Large intestine (tissue), 3 donors: ENCODE results near the gene IZUMO1R. TPM values are rescaled to one million over a fixed set of nuclear protein-coding genes. Genes with fewer than 3 reads are reported as not detected.

Source experiments
- DNase-seq, 2 donors: peaks; one replicate each; pipeline versions ENCODE4 v3.0.0 to v3.0.0-alpha.2; 2013
- H3K27ac ChIP-seq: one replicate; pipeline ENCODE4 v1.5.1; 2013; ENCODE audit warnings: low read length
- H3K27me3 ChIP-seq: 2 replicates; pipeline ENCODE4 v1.6.1; 2013; ENCODE audit warnings: low read length; ENCODE audit not compliant: control insufficient read depth, insufficient read depth
- H3K36me3 ChIP-seq: 2 replicates; pipeline ENCODE4 v1.6.1; 2013; ENCODE audit warnings: low read length; ENCODE audit not compliant: control insufficient read depth, insufficient read depth
- H3K4me1 ChIP-seq: one replicate; pipeline ENCODE4 v1.6.1; 2013; ENCODE audit warnings: low read length; ENCODE audit not compliant: control insufficient read depth, insufficient read depth
- H3K4me3 ChIP-seq: one replicate; pipeline ENCODE4 v1.5.1; 2013; ENCODE audit warnings: low read length
- H3K9me3 ChIP-seq: one replicate; pipeline ENCODE4 v1.6.1; 2013; ENCODE audit warnings: mild to moderate bottlenecking, low read depth, low read length, moderate library complexity; ENCODE audit not compliant: control insufficient read depth
- WGBS: methylation state at CpG from one replicate; pipeline ENCODE4 v1.1.5; 2013; ENCODE audit warnings: low lambda C conversion rate; ENCODE audit not compliant: insufficient coverage; 5-methylcytosine and 5-hydroxymethylcytosine counted together
- polyA plus RNA-seq: library from polyadenylated mRNA; unstranded; fragments of 120-200 nt; gene quantifications from one replicate; pipeline ENCODE4 v1.2.1, GENCODE V29; 2013

IZUMO1R gene
- polyA plus RNA-seq, 1 donor, result 0.06 TPM

DNA sequence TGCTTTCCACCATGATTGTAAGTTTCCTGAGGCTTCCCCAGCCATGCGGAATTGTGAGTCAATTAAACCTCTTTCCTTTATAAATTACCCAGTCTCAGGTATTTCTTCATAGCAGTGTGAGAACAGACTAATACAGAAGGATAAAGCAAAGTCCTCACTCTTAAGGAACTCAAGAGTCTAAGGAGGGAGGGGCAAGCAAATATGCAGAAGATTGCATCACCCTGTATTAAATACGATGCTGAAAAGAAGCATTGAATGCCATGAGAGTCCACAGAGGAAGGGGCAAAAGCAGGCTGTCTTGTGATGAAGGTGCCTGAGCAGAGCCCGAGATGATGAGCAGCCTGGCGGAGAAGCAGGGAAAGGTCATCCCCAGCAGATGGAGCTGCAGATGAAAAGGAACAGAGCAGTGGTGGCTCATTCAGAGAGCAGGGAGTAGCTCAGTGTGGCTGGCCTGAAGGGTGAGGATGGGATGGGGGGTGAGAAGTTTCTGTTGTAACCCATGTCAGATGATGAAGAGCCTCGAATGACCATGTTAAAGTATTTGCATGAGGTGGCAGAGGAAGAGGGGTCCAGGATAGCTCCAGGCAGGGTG is 6.3 kb upstream of the IZUMO1R start:
- Histone ChIP-seq H3K27me3 (peaks cover 2% of the 10 kb centered on the region), H3K4me1 (no peaks in the 10 kb centered on the region), H3K36me3 (no peaks in the 10 kb centered on the region), H3K27ac (no peak overlapping the region), H3K9me3 (no peaks in the 10 kb centered on the region), H3K4me3 (no peak overlapping the region)
- WGBS, result no CpG with 5 or more reads among the region's 5 CpGs
- no peak for DNase-seq

DNA sequence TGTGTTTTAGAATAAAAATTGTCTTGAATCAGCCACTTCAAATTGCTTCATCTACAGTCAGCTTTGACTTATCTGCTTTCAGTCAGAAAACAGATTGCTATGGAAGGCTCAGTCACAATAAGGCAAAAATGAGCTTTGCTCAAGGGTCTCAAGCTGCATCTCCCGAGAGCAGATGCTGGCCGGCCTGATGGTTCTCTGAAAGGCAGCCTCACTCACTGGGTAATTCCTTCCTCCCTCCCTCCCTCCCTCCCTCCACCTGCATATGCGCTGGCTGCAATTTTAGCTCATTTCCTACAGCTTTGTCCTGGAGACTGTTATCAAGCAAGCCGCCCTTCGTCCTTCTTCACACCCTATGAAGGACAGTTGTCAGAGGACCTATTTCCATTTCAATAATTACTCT is 1.6 kb upstream of the IZUMO1R start:
- no CpG with 5 or more reads among the region's 5 CpGs for WGBS

DNA sequence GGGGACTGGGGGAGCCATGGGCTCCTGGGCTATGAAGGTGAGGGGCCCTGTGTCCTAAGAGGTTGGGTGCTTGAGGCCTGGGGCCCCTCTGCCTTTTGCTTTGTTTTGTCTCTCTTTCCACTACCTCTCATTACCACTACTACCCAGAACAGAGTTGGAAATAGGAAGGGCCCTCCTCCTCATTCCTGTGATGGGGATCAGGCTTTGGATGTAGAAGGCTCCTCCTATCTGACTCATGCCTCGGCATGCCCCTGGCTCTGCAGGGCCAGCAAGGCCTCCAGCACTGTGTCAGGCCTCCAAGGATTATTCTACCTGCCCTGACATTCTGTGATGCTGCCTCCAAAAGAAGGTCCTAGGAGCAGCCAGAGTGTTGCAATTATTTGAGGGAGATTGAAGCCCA is 766 bp downstream of the IZUMO1R start:
- no peak for DNase-seq
- H3K4me3 ChIP-seq, result no peak overlapping the region
- WGBS, result no CpG with 5 or more reads among the region's 1 CpG
- H3K27me3 ChIP-seq, result peaks cover 2% of the 10 kb centered on the region
- H3K36me3 ChIP-seq, result no peaks in the 10 kb centered on the region
- no peaks in the 10 kb centered on the region for H3K9me3 ChIP-seq
- no peak overlapping the region for H3K27ac ChIP-seq
- H3K4me1 ChIP-seq, result no peaks in the 10 kb centered on the region

More for the DNA sequence above, 1.6 kb upstream of the IZUMO1R start:
- Histone ChIP-seq H3K4me3 (no peak overlapping the region), H3K27me3 (peaks cover 2% of the 10 kb centered on the region), H3K36me3 (no peaks in the 10 kb centered on the region), H3K4me1 (no peaks in the 10 kb centered on the region), H3K9me3 (no peaks in the 10 kb centered on the region), H3K27ac (no peak overlapping the region)
- no peak for DNase-seq

DNA sequence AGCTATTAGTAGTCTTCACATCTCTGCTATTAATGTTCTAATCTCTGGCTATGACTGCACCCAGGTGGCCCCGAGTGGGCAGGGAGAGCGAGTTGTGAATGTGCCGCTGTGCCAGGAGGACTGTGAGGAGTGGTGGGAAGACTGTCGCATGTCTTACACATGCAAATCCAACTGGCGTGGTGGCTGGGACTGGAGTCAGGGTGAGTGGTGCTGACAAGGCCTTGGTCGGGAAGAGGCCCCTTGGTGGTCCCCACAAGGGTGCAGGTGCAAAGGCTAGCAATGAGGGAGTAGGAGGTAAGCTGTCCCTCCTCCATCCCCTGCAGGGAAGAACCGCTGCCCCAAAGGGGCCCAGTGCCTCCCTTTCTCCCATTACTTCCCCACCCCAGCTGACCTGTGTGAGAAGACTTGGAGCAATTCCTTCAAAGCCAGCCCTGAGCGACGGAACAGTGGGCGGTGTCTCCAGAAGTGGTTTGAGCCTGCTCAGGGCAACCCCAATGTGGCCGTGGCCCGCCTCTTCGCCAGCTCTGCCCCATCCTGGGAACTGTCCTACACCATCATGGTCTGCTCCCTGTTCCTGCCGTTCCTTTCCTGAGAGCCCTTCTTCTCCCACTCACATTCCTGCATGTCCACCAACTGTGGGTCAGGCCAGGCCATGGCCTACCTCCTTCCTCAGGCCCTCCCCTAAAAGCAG is 2.9 kb downstream of the IZUMO1R start:
- Histone ChIP-seq H3K9me3 (no peaks in the 10 kb centered on the region), H3K4me1 (no peaks in the 10 kb centered on the region)
- 83% methylated on average over 1 of the region's 14 CpGs for WGBS

DNA sequence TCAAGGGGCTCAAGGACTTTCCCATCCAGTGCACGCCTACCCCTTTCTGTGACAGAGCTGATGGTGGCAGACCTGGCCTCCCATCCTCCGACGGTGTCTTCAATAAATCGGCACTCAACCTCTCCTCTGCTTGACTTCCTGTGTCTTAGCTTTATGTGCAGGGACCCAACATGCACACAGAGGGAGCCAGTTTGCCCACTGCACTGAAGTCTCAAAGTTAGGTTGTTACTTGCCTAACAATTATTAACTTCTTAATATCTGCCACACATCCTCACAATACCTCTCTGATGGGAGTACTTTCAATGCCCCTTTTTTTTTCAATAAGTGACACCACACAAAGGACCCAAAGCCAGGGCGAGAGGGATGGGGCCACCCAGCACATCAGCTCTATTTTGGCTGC is 3.6 kb downstream of the IZUMO1R start:
- WGBS, result 83% methylated on average over 1 of the region's 5 CpGs
- no peaks in the 10 kb centered on the region for H3K36me3 ChIP-seq

More for the DNA sequence above, 2.9 kb downstream of the IZUMO1R start:
- H3K27ac ChIP-seq, result no peak overlapping the region
- H3K27me3 ChIP-seq, result peaks cover 2% of the 10 kb centered on the region
- no peaks in the 10 kb centered on the region for H3K36me3 ChIP-seq
- no peak for DNase-seq
- no peak overlapping the region for H3K4me3 ChIP-seq

DNA sequence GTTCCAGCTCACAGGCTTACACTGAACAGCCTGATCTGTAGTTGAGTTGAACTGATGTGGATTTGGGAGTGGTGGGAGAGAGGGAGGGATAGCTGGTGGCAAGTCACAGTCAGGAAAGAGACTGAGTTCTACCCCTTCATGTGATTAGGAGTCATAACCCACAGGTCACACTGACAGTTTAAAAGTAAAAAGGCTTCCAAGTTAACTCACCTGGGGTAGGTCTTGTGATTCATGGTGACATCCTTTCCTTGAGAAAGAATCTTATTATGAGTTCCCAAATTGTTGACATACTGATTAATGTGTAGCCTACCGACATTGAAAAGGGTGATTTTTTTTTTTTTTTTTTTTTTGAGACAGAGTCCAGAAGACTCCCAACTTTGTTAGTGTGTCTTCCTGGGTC is 5.4 kb downstream of the IZUMO1R start:
- DNase-seq, result no peak
- WGBS, result 0% methylated on average over 1 of the region's 1 CpG
- H3K9me3 ChIP-seq, result no peaks in the 10 kb centered on the region
- no peak overlapping the region for H3K27ac ChIP-seq
- H3K27me3 ChIP-seq, result no peaks in the 10 kb centered on the region
- no peak overlapping the region for H3K4me3 ChIP-seq
- no peaks in the 10 kb centered on the region for H3K36me3 ChIP-seq
- no peaks in the 10 kb centered on the region for H3K4me1 ChIP-seq

More for the DNA sequence above, 3.6 kb downstream of the IZUMO1R start:
- DNase-seq, result no peak
- Histone ChIP-seq H3K4me3 (no peak overlapping the region), H3K27ac (no peak overlapping the region), H3K4me1 (no peaks in the 10 kb centered on the region), H3K27me3 (no peaks in the 10 kb centered on the region), H3K9me3 (no peaks in the 10 kb centered on the region)

DNA sequence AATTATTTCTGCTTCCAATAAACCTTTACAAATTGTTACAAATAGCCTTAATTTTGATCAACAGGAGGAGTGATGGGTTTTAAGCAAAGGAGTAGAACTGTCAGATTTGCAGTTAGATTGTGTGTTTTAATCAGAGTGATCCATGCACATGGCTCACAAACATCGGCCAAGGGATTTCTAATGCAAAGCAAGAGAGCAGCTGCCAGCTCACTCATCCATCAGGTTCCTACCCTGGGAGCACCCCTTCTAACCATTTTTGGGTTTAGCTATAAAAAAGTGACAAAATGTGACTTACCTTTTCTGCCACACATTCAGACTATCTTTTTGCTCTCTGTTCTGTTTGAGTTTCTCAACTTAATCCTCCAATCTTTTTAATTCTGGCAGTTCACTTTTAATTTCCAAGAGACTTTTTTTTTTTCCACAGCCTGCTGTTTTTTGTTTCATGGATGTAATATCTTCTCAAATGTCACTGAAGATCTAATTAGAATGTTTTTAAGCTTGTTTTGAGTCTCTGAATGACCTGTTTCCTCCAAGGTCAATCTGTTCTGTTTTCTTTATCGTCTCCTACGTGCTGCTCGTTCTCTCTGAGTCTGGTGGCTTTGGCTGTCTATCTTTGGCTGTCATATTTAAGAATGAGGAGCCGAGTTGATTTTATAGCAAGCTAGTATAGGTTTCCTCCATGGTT is 6.0 kb downstream of the IZUMO1R start:
- no peaks in the 10 kb centered on the region for H3K27me3 ChIP-seq
- WGBS, result 55% methylated on average over 4 of the region's 5 CpGs

DNA sequence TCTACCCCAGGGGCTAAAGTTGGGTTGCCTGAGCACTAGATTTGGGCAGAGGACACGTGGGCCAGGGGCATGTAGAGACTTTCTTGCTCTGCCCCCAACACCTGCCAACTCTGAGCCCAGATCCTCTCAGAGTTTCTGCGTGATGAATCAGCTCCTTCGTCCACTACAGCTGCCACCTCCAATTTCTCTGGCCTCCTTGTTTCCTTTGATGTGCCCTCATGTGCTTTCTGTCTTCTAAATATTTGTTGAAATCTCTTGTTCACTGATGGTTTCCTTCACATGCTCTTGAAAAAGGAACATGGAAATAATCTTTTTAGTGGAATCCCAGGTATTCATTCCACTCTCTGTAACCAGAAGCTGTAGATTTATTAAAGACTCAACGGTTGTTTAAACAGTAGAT is 8.0 kb downstream of the IZUMO1R start:
- H3K4me3 ChIP-seq, result no peak overlapping the region
- DNase-seq, result no peak
- H3K9me3 ChIP-seq, result no peaks in the 10 kb centered on the region
- no peak overlapping the region for H3K27ac ChIP-seq
- H3K27me3 ChIP-seq, result no peaks in the 10 kb centered on the region
- WGBS, result no CpG with 5 or more reads among the region's 4 CpGs
- H3K4me1 ChIP-seq, result no peaks in the 10 kb centered on the region
- no peaks in the 10 kb centered on the region for H3K36me3 ChIP-seq

More for the DNA sequence above, 6.0 kb downstream of the IZUMO1R start:
- Histone ChIP-seq H3K36me3 (no peaks in the 10 kb centered on the region), H3K27ac (no peak overlapping the region), H3K4me1 (no peaks in the 10 kb centered on the region), H3K4me3 (no peak overlapping the region), H3K9me3 (no peaks in the 10 kb centered on the region)
- no peak for DNase-seq

DNA sequence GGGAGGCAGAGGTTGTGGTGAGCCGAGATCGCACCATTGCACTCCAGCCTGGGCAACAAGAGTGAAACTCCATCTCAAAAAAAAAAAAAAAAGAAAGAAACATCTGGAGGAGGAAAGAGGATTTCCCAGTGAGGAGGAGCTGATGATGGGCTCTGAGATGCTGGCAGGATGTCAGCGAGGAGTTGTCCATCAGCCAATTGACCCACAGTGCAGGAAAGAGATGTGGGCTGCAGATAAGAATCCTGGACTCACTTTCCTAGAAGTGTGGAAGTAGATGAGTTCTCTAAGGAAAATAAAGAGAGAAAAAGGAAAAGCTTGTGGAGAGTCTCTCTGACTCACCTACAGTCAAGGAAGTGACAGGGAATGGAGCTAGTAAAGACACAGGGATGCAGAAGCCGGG is 9.7 kb downstream of the IZUMO1R start:
- H3K27ac ChIP-seq, result no peak overlapping the region
- H3K9me3 ChIP-seq, result no peaks in the 10 kb centered on the region
- no peaks in the 10 kb centered on the region for H3K36me3 ChIP-seq
- H3K4me3 ChIP-seq, result no peak overlapping the region
- WGBS, result 100% methylated on average over 1 of the region's 4 CpGs
- no peaks in the 10 kb centered on the region for H3K4me1 ChIP-seq
- H3K27me3 ChIP-seq, result no peaks in the 10 kb centered on the region
- no peak for DNase-seq

DNA sequence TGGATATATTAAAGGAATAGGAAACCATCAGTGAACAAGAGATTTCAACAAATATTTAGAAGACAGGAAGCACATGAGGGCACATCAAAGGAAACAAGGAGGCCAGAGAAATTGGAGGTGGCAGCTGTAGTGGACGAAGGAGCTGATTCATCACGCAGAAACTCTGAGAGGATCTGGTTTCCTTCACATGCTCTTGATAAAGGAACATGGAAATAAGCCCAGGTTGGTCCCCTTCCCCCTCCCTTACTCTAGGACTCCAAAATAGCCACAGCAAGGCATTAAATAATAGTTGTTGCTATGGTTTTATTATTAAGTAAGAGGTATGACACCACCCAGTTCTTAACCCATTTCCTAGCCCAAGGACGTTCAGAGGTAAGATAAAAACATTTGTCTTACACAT is 11.3 kb downstream of the IZUMO1R start:
- Histone ChIP-seq H3K4me3 (no peak overlapping the region), H3K4me1 (no peaks in the 10 kb centered on the region), H3K36me3 (no peaks in the 10 kb centered on the region), H3K27me3 (no peaks in the 10 kb centered on the region), H3K27ac (no peak overlapping the region), H3K9me3 (no peaks in the 10 kb centered on the region)
- no CpG with 5 or more reads among the region's 3 CpGs for WGBS
- no peak for DNase-seq
